CD1c-positive myeloid dendritic cell (primary cell): ENCODE results near the gene ANKRD44.

Experiments
- DNase-seq: peaks from one replicate; pipeline ENCODE4 v3.0.0-alpha.2; 2016; ENCODE audit errors: extremely low spot score

The ANKRD44 gene

DNA sequence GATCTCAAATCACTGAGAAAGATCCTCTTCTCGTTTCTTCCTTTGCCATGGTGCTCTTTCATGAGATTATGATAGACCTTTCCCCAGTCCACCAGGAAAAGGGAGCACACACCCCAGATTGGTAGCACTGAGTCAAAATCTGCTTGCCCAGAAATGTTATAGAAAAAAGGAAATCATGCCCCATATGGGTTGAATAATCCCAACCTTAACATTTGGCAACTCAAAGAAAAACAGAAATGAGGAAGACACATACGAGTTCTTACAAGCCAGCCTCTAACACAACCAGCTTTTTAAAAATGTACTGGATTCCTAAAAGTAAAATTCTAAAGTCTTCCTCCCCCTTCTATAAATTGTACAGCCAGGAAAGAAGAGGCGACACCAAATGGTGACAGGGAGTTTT is 103.0 kb downstream of the ANKRD44 start:
- DNase-seq = peak; percentile 58

DNA sequence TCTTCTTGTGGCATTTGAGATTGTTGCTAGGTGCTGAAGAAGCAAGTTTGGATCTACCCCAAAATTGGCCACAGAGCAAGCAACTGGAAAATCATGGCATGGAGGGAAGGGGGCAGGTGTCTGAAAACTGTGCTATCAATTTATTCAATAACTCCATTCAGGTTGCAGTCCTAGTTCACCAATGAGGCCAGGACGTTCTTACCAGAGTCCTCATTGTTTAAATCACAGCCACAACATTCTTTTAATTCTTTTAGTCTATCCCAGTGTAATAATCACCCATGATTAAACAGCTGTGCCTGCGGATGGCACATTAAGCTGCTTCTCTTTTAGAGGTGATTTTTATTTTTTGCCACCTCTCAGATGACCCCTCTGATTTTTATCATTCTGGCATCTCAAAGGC is 103.5 kb downstream of the ANKRD44 start:
- DNase-seq = no peak

DNA sequence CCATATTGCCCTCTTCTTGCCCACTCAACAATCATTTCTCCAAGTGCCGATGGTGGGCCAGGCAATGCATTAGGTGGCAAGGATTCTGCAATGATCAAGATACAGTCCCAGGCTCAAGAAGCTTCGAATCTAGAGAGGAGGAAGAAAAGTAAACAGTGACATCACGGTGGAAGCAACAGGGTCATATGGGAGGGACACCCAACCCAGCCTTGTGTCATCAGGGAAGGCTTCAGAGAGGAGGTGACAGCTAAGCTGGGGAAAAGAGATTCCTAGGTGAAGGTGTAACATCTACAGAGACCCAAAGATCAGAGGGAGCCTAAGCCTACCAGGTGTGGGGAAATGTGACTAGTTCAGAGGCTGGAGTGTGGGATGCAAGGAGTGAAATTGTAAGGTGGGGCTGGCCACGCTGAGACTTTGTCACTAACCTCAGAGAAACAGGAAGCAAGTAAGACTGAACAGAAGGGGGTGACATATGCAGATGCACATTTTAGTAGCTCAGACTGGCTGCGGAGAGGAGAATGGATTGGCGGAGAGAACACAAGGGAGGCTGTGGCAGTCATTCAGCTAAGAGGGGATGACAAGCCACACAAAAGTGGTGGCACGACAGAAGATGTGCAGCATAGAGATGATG is 104.9 kb downstream of the ANKRD44 start:
- DNase-seq = peak; percentile 69

DNA sequence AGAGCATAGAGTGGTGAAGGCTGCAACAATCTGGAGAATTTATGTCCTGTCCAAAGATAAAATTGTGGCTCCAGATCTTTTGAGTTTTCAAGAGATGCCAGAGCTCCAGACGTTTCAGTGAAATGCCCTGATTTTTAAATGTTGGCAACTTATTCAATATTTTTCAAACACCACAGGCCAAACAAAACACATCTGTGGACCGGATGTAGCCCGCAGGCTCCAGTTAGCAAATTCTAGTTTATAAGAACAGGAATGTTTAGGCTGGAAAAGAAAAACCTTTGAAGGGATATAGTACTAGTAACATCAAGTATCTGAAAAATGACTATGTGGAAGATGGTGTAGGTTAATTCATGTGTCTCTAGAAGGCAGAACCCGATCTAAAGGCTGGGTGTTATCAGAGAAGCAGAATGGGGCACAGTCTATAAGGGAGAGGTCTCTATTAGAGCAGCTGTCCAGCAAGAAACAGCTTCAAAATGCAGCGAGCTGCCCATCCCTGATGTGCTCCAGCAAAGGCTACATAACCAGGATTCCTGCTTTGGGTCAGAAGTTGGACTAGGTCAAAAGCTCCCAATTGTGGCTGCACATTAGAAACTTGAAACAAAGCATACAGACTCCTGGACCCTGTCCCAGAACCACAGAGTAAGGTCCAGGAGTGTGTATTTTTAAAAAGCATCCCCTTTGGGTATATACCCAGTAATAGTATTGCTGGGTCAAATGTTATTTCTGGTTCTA is 105.9 kb downstream of the ANKRD44 start:
- DNase-seq = no peak

DNA sequence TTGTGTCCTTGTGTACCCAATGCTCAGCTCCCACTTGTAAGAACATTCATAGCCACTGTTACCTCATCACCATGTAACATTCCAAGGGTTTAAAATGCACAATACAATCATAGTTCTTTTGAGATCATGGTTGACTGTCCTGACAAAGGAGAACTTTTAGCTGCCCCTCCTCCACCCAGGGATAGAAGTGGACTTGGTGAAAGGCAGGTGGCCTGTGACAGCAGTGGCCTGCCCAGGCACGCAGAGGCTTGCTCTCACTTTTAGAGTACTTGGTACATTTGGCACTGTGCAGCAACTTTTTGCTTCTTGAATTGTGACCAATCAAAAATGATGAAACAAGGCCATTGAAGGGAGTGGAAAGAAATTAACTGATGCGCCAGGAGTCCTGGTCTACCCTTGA is 108.7 kb downstream of the ANKRD44 start:
- DNase-seq = no peak

DNA sequence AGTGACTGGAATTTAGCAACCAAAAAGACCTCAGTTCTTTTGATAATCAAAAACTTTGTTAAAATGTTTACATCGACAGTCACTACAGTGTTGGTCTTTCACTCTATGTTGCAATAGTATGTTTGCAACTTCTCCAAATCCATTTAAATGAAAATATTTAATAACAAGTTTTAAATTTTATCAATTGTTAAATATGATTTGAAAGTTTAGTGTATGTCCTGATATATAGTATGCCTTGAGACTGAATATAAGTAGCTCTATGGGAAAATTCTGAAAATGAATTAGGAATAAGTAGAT is 109.9 kb downstream of the ANKRD44 start:
- peak; percentile 44 for DNase-seq

DNA sequence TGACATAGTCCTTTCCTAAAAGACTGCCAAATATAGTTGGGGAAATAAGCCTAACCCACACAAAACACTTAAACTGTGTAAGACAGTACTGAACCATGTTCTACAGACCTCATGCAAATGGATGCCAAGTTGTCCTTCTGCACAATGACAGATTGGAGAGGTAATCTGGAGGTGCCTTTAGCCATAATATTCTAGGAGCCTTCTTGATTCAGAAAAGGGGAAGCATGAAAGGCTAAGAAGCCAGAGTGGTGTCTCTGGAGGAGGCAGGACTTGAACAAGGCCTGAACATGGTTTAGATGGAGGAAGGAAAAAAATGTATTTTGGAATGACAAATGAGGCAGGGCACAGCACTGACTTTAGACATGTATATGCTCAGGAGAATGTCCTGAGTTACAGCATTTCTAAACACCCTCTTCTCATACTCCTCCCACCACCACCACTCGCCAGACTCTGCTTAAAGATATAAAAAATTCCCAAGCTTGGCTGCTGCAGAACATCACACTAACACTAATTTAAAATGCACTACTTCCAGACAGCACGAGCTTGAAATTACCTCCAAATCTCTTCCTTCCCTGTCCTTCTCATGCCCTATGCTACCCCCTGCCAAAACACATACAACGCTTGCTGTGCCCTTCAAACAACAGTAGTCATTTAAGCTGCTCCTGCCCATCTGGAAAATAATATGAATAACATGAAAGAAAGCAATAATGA is 110.4 kb downstream of the ANKRD44 start:
- DNase-seq = peak; percentile 47

DNA sequence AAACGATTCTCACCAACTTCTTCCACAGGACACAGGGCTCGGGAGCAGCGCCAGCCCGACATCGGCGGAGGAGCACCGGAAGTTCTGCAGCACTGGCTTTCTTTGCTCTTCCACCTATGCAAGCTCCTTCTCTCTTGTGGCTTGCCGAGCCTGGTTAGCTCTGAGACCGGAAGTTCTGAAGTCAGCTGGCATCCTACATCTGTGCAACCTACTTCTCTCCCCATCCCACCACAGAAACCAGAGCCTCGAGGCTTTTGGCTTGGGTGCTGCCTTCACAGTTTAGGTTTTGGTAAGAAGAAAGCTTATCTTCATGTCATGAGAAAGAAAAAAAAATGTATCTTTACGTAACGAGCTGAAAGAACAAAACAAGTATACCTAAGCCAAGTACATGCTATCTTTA is 111.7 kb downstream of the ANKRD44 start:
- peak; percentile 90 for DNase-seq

DNA sequence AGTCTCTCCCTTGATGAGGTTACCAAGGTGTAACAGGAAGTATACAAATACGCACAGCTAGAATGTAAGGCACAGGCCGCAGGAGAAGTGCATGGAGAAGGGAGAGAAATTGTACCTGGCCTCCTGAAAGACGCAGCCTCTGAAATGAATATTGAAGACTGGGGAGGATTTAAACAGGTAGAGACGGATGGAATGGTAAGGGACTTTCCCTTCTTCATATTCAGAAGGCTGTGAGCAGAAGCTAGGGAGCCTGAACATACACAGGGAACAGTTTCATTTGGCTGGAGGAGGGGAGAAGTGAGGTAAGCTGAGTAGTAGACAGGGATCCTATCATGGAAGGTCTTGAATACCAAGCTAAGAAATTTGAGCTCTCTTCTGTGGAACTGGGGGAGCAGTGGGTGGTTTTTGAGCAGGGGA is 112.7 kb downstream of the ANKRD44 start:
- peak; percentile 27 for DNase-seq

DNA sequence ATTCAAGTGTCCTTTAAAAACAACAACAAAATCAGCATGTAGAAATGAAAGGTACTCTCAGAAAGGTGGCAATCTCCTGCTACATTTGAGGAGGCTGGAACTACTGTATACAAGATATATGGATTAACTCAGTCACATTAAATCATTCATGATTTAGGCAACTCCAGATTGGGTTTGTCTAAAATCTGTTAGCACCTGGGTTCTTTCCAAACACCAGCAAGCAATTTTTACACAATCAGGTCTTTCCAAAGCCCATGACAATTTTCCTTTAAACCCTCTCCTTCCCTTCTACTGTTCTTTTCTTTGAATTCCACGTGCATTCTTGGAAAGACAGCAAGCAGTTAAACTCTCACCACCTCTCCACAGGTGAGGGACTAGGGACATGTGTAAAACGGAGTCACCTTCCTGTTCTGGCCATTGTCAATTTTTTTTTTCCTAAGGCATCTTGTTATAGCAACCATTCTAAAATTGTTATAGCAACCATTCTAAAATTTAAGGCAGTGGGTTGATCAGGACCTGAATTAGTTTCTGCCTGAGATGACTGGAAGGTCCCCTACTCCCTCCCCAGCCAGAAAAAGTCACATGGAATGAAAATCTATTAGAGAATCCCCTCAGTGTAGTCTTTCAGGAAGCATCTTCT is 113.9 kb downstream of the ANKRD44 start:
- no peak for DNase-seq

DNA sequence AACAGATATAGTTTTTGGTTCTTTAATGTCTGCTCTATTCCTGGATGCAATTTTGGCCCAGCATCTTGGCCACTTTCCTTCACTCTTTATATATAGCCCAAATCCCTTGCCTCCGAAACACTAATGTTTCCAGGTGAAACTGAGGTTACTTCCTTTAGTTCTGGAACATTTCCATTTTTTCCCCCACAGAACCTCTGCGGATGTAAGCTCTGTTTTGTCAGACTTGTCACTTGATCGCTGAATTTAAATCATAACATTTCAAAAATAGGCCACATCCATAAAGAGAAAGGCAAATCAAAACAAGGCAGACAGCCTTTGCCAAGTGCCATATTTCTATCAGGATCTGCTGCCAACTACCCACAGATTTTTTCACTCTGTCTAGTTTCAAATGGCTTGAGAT is 115.1 kb downstream of the ANKRD44 start:
- no peak for DNase-seq

DNA sequence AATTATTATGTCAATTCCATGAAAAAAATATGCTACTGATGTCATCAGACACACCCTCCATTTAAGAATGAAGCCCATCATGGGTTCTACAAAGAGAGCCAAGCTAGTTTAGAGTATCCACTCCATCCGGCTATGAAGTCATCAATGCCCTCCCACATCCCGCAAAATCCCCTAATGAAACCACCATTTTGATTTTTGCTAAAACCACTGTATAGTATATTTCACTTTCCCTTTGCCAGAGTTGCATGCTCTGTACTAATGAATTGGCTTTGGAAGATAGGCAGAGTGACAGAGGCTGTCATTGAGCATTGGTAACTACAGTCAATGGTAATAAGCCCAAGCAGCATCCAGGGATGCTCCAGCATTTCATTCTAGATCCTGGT is 118.6 kb downstream of the ANKRD44 start:
- peak; percentile 37 for DNase-seq

DNA sequence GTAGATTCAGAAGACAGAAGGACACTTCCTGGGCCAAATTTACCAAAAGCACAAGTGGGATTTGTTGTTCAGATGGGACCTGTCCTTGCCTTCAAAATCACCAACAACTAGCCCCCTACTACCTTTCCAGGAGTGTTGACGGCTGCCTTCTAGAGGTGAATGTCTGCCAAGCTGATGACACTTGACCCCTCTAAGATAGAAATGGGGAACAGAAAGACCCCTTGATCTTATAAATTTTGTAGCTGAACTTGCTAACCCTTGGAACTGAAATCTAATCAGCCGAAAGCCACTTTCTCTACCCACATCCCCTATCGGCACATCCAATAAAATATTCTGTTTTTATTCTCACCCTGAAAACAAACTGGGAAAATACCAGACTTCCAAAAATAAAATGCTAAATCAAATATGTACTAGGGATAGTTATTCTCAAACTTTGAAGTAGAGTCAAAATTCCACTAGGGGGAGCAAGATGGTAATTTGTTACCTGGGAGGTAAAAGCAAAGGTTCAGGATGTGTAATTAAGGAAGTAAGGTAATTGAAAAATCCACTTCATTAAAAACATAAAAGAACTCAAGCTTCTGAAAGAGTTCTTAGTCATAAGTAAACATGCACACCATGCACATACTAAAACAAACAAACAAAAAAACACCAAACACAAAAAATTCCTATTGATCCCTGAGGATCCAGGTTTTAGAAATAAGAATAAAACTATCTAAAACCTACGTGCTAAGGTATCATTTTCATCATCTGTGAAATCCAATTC is 119.2 kb downstream of the ANKRD44 start:
- peak; percentile 76 for DNase-seq

DNA sequence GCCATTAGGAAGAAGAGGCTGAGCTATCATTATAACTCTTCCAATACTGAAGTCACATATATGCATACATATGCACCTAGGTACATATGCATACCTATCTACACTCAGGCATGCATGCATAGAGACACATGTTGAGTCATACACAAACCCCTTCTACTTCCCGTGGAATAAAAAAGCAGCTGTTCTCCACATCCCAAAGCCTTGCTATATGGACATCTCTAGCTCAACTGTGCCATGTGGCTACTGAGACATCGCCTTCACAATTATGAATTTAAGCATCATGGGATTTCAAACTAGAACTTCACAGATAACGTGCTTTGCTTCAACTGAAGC is 120.5 kb downstream of the ANKRD44 start:
- no peak for DNase-seq

DNA sequence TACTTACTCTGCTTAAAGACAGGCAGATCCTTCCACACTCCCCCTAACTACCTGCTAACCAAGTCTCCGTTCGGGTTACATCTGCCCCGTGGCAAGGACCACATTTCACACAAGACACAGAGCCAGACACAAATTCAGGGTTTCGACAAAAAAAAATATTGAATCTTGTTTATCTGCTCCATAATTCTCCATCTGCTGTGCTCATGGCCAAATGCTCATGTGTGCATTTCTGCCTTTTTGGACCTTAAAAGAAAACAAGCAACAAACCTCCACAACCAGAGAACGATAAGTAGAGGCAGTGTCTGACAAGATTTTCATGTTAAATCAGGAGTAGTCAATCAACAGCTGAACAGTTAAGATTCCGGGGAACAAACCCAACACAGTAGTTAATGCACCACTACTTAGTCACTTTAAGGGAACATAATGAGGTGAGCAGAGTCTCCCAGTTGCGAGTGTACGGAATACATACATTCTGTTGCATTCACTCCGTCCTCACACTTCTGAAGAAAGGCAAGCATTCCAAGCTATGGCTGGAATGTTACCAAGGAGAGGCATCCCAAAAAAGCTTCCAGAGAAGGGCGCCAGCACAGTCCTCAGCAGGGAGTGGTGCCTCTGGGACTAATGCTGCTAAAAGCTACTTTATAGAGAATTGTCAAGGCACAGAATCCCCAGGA is 121.0 kb downstream of the ANKRD44 start:
- no peak for DNase-seq

DNA sequence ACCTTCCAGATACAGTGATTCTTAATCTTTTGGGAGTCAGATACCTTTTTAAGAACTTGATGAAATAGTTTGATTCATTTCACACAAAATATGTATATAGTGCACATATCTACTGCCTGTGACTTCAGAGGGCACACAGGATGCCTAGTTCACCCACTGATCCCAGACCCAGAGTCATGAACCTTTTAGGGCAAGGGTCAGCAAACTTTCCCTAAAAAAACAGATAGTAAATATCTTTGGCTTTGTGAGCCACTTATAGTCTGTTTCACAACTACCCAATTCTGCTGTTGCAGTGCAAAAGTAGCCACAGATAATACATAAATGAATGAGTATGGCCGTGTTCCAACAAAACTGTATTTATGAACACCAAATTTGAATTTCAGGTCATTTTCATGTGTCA is 124.9 kb downstream of the ANKRD44 start:
- DNase-seq = no peak

DNA sequence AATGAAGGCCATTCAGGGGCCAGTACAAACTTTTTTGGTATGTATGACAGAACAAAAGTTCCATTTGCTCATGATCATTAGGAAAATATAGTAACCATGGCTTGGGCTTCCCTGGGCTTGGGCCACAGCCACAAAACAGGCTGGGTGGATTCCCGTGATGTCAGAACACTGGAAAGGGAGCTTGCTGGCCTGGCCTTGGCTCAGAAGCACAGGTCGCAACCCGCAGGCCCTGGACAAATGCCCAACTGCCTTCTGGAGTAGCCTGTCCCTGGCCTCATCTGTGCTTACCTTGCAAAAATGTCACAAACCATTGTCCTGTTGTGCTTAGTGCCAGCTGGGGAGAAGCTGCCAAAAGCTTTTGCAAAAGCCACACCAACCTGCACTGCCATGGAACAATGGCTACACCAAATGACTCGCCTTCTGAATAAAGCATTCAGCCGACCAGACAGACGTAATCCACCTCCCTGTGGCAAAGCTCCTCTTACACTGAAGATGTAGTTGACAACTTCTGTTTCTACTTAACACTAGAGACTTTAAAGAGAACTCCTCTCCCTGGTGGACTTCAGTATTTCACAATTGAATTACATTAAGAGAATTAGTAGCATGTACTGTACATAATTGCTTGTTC is 125.5 kb downstream of the ANKRD44 start:
- DNase-seq = no peak

DNA sequence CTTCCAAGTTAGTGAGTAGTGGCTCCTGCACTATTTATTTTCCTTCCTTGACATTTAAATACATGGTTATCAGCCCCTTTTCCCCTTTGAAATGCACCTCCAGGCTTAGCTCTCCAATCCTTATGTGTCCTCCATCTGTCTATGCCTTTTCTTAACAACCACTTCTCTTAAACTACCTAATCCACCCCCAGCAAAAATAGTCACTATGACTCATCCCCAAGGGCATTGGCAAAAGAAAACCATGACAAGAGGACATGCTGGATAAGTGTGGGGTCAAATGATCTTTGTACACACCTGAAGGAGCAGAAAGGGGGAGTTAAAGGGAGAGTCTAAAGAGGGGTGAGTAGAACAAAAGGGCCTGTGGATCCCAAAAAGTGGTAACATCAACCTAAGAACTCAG is 127.2 kb downstream of the ANKRD44 start:
- no peak for DNase-seq

DNA sequence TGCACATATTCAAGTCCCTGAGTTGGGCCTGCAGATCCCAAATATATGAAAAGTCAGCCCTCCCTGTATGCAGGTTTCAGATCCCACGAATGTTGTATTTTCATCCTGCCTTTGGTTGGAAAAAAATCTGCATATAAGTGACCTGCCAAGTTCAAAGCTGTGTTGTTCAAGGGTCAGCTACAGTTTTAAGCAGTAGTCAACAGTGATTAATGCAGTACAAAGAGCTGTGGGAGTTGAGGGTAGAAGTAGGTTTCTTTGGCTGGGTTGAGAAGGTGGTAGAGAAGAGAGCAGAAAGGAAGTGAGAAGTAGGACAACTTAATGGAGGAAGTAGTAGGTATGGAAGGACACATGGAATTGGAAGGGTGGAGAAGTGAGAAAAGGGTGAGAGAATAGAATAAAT is 127.9 kb downstream of the ANKRD44 start:
- DNase-seq = peak; percentile 29

DNA sequence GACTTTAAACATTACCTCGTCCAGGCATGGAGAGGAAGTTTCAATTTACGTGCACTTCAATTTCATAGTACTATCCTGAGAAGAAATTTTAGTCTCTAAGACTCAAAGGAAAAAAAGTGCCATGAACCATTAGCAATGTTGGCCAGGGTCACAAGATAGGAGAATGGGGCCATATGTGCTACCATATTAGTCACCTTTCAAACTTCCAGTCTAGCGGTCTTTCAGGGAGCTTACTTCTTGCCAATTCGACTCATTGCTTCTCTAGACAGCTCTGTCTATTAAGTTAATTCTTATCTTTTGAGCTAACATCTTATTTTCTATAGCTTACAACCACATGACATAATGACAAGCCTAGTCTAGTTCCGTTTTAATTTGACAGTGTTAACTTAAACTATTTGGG is 129.1 kb downstream of the ANKRD44 start:
- DNase-seq = no peak
